Breast epithelium (tissue), 4 donors: Measurements from ENCODE around the gene ZNF664. TPM values are rescaled to one million over a fixed set of nuclear protein-coding genes. Genes with fewer than 3 reads are reported as not detected.
A peak's percentile ranks its signal among the peaks of the same experiment; 100 is the strongest.

Experiments
- DNase-seq, 2 donors: peaks; one replicate each; pipeline ENCODE4 v3.0.0-alpha.2; 2019; ENCODE audit warnings: low spot score in 2 of 2
- H3K27ac ChIP-seq, 2 donors: fragments of 200-600 bp; sonication (generic) in 1 of 2; one replicate each; pipeline ENCODE4 v1.5.1; 2016 to 2019; ENCODE audit warnings: mild to moderate bottlenecking in 1 of 2
- H3K27me3 ChIP-seq, 2 donors: fragments of 200-600 bp; sonication (generic) in 1 of 2; one replicate each; pipeline versions ENCODE4 v1.5.1 to v1.6.0; 2017 to 2019; ENCODE audit warnings: control low read depth in 1 of 2, mild to moderate bottlenecking in 1 of 2
- H3K36me3 ChIP-seq: fragments of 200-600 bp; one replicate; pipeline ENCODE4 v1.5.1; 2019
- H3K4me1 ChIP-seq, 2 donors: fragments of 200-600 bp; sonication (generic); one replicate each; pipeline ENCODE4 v1.5.1; 2016 to 2019; ENCODE audit warnings: control low read depth in 1 of 2
- H3K4me3 ChIP-seq, 3 donors: fragments of 200-600 bp; sonication (generic); 1 replicate in 2 of 3; 2 replicates in 1 of 3; pipeline ENCODE4 v1.5.1; 2016 to 2019; ENCODE audit warnings: mild to moderate bottlenecking in 3 of 3, moderate library complexity in 2 of 3
- H3K9me3 ChIP-seq, 2 donors: fragments of 200-600 bp; sonication (generic) in 1 of 2; one replicate each; pipeline ENCODE4 v1.5.1; 2016 to 2019; ENCODE audit warnings: control low read depth in 1 of 2
- CTCF ChIP-seq, 3 donors: fragments of 450-650 bp; IDR thresholded peaks; one replicate each; pipeline ENCODE4 v1.5.1; 2016 to 2017; ENCODE audit warnings: antibody characterized with exemption in 3 of 3, mild to moderate bottlenecking in 3 of 3, moderate library complexity in 3 of 3
- POLR2A ChIP-seq: fragments of 450-650 bp; IDR thresholded peaks from one replicate; pipeline ENCODE4 v1.6.1; 2016; ENCODE audit warnings: antibody characterized with exemption, mild to moderate bottlenecking, moderate library complexity
- POLR2AphosphoS5 ChIP-seq, 3 donors: sonication (generic); formaldehyde crosslinking; IDR thresholded peaks; one replicate each; pipeline ENCODE4 v1.6.1; 2017; ENCODE audit warnings: antibody characterized with exemption in 3 of 3
- intact Hi-C: fragments of 100-400 bp; cut with DNase I; formaldehyde crosslinking; loops from one replicate; pipeline ENCODE4 v1.15.1; 2023; ENCODE audit warnings: low total_unique reads
- total RNA-seq, 3 donors: library from RNA; depleted of rRNA; stranded (reverse); fragments of >200 nt; gene quantifications; one replicate each; pipeline ENCODE4 v1.1.0, GENCODE V29; 2016

ZNF664 gene
- total RNA-seq, 3 donors from 2014 or later = 78.3 to 113 (median 97.8) TPM

GRCh38 chr12:124019115-124019514, 46.1 kb downstream of the ZNF664 start:
- TF ChIP-seq CTCF (IDR thresholded peaks at IDR 0.05) = no peak

GRCh38 chr12:124020514-124020949, 47.5 kb downstream of the ZNF664 start:
- Histone ChIP-seq H3K4me3 (no peak overlapping the region), H3K27ac (peak overlapping the region; percentile 45 to 79), H3K36me3 (no peaks in the 10 kb centered on the region), H3K27me3 (no peaks in the 10 kb centered on the region), H3K4me1 (peaks cover 0 to 4% of the 10 kb centered on the region in 2 donors), H3K9me3 (no peaks in the 10 kb centered on the region)
- intact Hi-C loops = loop anchor here (10.0 kb wide), 1 partner anchor 116 kb away; no protein-coding TSS in a partner anchor
- DNase-seq = no peak
- TF ChIP-seq CTCF (IDR thresholded peaks at IDR 0.05) (no peak), POLR2AphosphoS5 (IDR thresholded peaks at IDR 0.05) (peak in 1 of 3 donors; percentile 60), POLR2A (no peak)

More at GRCh38 chr12:124019115-124019514, 46.1 kb downstream of the ZNF664 start:
- H3K9me3 ChIP-seq = no peaks in the 10 kb centered on the region
- peak overlapping the region; percentile 54 to 59 for H3K27ac ChIP-seq
- H3K36me3 ChIP-seq = no peaks in the 10 kb centered on the region
- no peak overlapping the region for H3K4me3 ChIP-seq
- intact Hi-C loops = no loop called here
- no peaks in the 10 kb centered on the region for H3K4me1 ChIP-seq
- no peak for DNase-seq
- no peaks in the 10 kb centered on the region for H3K27me3 ChIP-seq

- H3K4me1 ChIP-seq = peaks cover 0 to 4% of the 10 kb centered on the region in 2 donors
- no peak for TF ChIP-seq POLR2A
- no peak for TF ChIP-seq POLR2AphosphoS5 (IDR thresholded peaks at IDR 0.05)
- TF ChIP-seq CTCF (IDR thresholded peaks at IDR 0.05) = no peak
- intact Hi-C loops = loop anchor here (10.0 kb wide), 1 partner anchor 116 kb away; no protein-coding TSS in a partner anchor
- DNase-seq = no peak
- H3K27ac ChIP-seq = peak overlapping the region; percentile 45 to 79
- no peaks in the 10 kb centered on the region for H3K9me3 ChIP-seq
- H3K36me3 ChIP-seq = no peaks in the 10 kb centered on the region
- H3K27me3 ChIP-seq = no peaks in the 10 kb centered on the region
- no peak overlapping the region for H3K4me3 ChIP-seq
These were observed 48.0 kb downstream of the ZNF664 start for GRCh38 chr12:124021007-124021406.

- intact Hi-C loops = loop anchor here (10.0 kb wide), 1 partner anchor 117 kb away; no protein-coding TSS in a partner anchor
These were observed 49.1 kb downstream of the ZNF664 start for GRCh38 chr12:124022161-124022560.

More at GRCh38 chr12:124022161-124022560, 49.1 kb downstream of the ZNF664 start:
- H3K4me1 ChIP-seq = peaks cover 0 to 4% of the 10 kb centered on the region in 2 donors
- no peak for DNase-seq
- H3K27ac ChIP-seq = no peak overlapping the region
- no peak for TF ChIP-seq CTCF (IDR thresholded peaks at IDR 0.05)
- no peak for TF ChIP-seq POLR2A
- no peak for TF ChIP-seq POLR2AphosphoS5 (IDR thresholded peaks at IDR 0.05)
- no peaks in the 10 kb centered on the region for H3K27me3 ChIP-seq
- H3K9me3 ChIP-seq = no peaks in the 10 kb centered on the region
- H3K36me3 ChIP-seq = no peaks in the 10 kb centered on the region
- H3K4me3 ChIP-seq = no peak overlapping the region
